Activated CD8-positive, alpha-beta memory T cell treated with anti-CD3 and anti-CD28 coated beads, Interleukin-2, amount 50 U/mL, for 1 hour (primary cell): Measurements from ENCODE around the gene PHACTR3.

Experiments
- DNase-seq: peaks from one replicate; pipeline ENCODE4 v3.0.0-alpha.2; 2020; ENCODE audit errors: extremely low read depth

The PHACTR3 gene

DNA sequence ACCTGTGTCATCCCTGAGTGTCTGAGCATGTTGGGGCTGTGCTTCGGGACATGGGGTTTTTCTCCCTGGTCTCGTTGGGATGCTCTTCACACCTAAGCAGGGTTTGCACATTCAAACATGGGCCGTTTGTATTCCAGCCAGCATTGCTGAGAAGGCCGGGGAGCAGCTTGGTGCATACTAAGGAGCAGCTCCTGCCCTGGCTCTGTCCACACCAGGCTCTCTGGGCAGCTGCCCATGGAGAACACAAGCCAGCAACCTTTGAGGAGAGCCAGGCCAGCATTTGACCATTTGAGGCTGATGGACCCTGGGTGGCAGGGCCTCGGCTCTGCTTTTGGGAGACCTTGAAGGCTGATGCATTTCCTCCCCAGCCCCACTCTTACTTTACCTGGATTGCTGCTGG, 92.1 kb downstream of the PHACTR3 start:
- no peak for DNase-seq

- no peak for DNase-seq
Observed at GRCh38 chr20:59697068-59697467, 92.7 kb downstream of the PHACTR3 start.

DNA sequence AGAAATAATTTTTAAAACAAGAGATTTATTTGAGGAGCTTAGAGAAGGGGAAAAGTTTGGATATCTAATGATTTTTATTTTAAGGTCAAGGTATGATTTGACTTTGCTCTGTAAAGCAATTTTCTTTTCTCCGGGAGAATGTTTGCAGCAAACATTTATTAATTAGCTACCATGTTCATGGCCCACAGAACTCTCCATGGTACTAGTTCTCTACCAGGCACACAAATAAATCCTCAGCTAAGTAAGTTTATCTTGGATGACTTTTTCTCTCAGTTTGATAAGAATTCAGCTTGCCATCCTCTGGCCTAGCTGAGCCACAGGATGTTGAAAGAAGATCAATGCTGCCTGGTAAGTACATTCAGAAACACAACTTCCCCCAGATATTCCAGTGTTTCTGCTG, 94.3 kb downstream of the PHACTR3 start:
- no peak for DNase-seq

- no peak for DNase-seq
Observed at GRCh38 chr20:59701236-59701635, 96.9 kb downstream of the PHACTR3 start.

DNA sequence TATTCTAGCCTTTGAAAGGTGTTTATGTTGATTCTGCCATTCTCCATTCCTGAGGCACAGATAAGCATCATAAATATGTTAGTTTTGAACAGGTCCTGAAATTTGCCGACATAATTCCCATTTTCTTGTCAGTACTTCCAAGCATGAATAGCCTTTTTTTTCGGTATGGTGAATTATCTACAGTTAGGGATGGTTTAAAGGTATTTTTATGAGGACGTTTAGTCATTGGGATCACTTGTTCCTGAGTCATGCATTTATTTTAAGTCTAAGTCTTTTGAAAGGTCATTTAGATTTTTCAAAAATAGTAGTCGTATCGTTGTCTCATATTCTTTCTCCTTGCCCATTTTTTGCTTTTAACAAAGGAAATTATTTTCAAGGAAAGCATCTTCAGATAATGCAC, 98.7 kb downstream of the PHACTR3 start:
- no peak for DNase-seq

- DNase-seq = no peak
Observed at GRCh38 chr20:59705651-59706399, 101.5 kb downstream of the PHACTR3 start.

DNA sequence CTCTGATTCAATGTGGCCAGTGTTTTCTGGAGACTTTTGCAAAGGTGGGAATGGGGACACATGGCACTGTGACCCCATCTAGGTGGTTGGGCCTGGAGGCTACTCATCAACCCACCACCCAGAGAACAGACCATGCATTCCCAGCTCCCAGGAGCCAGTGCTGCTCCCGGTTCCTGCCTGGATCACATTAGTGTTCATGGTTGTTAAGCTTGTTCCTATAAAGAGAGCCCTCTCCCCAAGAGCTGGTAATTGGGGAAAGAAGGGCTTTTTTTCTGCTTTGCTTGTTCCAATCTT, 102.0 kb downstream of the PHACTR3 start:
- DNase-seq = no peak

DNA sequence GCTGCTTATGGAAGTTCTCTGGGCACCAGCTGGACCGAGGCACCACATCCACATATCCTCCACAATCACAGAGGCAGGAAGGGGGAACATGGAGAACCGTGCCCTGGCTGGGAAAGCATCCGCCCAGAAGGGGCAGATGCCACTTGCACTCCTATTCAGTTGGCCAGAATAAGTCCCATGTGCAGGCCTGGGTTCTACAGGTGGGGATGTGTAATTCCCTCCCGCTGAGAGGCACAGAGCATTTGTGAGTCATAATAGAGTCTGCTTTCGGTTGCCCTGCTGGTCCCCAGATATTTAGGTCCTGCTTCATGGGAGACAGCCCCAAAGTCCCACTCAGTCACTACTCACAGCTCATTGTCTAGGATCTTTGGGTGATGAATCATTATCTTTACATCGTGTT, 104.0 kb downstream of the PHACTR3 start:
- DNase-seq = no peak

DNA sequence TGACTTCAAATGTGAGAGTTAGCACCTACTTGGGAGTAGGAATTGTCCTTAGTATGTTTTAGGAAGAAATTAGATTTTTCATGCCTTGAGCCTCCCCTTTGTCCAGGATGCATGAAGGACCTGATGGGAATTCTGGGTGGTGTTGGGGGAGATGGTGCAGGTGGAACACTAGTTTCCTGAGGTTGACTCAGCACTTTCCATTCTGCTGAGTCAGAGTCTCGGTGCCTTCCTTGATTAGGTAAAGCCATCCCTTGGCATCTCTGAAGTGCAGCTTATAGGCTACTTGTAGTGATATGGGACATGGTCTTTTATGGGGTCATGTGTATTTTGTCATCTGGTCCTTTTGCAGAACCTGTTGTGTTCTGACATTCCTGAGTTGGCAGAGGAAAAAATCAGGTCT, 105.3 kb downstream of the PHACTR3 start:
- DNase-seq = no peak

- DNase-seq = no peak
Observed at GRCh38 chr20:59718071-59718470, 113.7 kb downstream of the PHACTR3 start.

DNA sequence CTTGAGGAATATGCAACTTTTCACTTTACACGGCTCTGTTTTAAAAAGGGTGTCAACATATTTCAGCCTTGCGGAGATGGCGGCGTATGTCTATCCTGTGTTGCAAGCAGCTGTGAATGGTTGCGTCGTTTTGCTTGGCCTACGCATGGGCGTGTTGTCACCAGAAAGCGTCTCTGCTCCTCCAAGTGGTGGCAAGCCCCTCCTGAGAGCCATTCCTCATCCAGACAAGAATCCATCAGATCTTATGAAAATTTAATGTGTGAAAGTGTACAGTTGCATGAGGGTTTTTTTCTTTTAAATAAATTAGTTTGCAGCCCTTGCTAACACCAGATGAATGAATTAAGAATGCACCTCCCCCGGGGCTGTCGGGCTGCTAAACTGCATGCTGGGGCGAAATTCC, 114.4 kb downstream of the PHACTR3 start:
- DNase-seq = no peak

DNA sequence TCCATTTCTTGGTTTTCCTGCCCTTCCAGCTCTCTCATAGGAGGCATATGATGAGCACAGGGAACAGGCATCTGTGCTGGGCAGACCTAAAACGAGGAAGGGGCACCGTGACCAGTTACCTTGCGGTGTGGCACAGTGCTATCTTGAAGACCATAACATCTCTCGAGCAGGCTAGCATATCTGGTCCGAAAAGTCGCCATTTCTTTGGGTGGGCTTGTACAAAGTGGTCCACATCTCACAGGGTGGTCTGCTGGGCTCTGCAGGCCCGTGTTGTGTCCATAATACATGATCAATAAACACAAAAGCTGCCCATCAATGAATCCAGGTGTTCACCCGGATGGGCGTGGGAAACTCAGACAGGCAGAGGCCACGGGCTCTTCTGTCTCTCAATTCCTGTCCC, 115.7 kb downstream of the PHACTR3 start:
- no peak for DNase-seq

GRCh38 chr20:59721386-59721785, 117.0 kb downstream of the PHACTR3 start:
- no peak for DNase-seq

DNA sequence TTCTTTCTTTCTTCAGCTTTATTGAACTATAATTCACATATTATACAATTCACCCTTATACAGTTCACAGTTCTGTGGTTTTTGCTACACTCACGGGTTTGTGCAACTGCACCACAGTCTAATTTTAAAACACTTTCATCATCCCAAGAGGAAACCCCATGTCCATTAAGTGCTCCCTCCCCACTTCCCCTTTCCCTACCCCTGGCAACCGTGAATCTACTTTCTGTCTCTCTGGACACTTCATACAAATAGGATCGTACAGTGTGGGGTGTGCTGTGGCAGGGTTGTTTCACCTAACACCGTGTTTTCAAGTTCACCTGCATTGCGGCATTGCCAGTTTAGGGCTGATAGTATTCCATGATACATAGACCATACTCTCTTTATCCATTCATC, 118.8 kb downstream of the PHACTR3 start:
- no peak for DNase-seq

GRCh38 chr20:59723607-59724456, 119.5 kb downstream of the PHACTR3 start:
- DNase-seq = no peak

GRCh38 chr20:59724457-59725366, 120.4 kb downstream of the PHACTR3 start:
- no peak for DNase-seq

DNA sequence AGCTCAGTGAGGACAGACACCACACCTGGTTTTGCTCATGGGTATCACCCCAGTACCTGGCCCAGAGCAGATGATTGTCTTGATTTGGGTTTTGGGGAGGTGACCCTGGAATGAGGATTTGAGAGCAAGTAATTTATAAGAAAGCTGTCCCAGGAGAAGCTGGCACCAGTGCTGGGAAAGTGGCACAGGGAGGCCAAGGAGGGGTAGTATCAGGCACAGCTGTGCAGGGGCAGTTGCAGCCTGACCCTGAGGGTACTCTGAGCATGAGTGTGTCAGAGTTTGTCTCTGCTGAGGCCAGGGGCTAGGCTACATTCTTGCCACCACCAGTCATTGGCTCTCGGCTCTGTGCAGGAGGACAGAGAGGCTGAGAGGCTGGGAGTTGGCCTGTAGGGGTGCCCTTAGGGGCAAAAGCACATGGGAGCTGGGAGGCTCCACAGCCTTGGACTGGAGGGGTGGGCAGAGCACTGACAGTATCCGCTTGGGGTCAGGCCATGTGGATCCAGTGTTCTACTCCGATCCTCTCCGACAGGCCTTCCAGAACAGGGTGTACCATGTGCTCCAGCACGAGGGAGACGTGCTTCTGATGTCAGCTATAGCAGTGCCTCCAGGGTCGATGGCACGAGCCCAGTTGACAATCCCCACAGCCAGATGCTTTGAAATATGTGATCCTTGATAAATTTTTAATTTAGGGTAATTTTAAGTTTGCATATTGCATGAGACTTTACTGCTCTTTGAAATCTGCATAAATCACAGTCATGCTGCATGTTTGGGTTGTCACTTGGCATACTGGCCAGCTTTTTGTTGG, 121.3 kb downstream of the PHACTR3 start:
- DNase-seq = no peak

- no peak for DNase-seq
Observed at GRCh38 chr20:59726281-59726595, 121.9 kb downstream of the PHACTR3 start.

DNA sequence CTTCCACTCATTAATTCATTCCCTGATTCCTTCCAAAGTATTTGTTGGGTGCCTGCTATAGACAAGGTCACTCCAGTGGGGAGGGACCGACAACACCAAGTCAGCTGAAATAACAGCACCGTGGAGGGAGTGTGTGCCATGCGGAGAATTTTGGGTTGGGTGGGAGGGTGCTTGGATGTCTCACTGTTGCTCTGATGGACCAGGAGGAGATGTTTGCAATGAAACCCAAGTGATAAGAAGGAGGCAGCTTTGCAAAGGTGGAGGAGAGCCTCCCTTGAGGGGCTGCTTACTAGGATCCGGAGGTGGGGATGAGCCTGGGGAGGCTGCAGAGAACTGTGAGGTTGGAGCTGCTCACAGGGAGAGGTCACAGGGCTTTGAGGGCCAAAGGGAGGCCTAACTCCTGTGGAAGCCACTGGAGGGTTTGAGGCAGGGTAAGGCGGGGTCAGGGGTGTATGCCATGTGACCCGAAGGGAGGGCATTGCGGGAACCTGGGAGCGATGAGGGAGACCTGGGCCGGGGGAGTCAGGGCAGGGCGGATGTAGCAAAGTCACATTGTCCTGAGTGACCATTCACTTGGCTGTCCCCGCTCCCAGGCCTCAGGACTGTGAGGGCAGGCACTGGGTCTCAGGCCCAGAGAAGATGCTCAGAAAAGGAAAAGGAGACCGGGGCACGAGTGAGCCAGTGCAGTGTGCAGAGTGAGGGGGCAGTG, 124.5 kb downstream of the PHACTR3 start:
- no peak for DNase-seq

DNA sequence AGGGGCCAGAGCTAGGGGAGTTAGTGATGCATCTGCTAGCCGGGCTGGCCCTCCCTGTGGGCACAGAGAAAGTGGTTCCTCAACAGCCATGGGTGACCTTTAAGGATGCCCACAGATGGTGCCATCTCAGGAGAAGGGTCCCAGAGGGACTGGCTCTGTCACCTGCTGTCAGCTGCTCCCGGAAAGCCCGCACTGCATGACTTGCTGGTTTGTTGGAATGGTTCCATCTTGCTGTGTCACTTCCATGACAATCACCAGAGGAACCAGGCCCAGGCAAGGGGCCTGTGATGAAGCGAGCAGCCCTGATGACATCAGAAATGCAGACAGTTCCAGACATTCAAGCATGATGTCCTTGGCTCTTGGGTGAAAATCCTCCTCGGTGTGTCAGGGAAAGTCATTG, 125.2 kb downstream of the PHACTR3 start:
- no peak for DNase-seq

DNA sequence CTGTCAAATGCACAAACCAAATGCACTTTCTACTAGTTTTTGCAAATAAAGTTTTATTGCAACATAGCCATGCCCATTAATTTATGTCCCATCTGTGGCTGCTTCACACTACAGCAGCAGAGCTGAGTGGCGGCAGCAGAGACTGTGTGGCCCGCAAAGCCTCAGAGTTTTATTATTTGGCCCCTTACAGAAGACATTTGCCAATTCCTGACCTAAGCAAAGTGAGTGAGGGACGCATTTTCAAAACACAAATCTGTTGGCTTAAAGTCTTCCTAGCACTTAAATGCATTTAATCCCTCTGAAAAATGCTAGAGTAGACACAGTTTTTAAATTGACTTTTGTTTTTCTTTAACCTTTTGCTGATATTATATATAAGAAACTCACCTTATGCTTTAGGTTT, 126.4 kb downstream of the PHACTR3 start:
- DNase-seq = no peak
